ENCODE measurements around the gene PPIC.
A peak's percentile ranks its signal among the peaks of the same experiment; 100 is the strongest.

The PPIC gene

DNA sequence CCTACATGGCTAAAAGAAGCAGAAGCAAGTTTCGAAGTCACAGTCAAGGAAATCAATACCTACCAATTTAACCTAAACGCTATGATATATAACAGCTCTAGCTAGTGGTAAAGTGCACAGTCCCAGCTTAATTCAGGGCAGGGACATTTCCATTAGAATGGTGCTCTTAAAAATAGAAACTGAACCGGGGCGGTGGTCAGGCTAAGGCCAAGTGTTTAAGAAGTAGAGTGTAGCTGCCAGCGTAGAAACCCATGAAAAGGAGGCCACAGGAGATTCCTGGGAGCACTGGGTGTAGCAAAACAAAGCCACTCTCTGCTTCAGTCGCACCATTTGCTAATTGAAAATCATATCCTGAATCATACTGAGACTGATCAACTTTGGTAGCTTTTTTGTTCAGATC is 28.8 kb downstream of the PPIC start:
- TF ChIP-seq, protein P1, sequence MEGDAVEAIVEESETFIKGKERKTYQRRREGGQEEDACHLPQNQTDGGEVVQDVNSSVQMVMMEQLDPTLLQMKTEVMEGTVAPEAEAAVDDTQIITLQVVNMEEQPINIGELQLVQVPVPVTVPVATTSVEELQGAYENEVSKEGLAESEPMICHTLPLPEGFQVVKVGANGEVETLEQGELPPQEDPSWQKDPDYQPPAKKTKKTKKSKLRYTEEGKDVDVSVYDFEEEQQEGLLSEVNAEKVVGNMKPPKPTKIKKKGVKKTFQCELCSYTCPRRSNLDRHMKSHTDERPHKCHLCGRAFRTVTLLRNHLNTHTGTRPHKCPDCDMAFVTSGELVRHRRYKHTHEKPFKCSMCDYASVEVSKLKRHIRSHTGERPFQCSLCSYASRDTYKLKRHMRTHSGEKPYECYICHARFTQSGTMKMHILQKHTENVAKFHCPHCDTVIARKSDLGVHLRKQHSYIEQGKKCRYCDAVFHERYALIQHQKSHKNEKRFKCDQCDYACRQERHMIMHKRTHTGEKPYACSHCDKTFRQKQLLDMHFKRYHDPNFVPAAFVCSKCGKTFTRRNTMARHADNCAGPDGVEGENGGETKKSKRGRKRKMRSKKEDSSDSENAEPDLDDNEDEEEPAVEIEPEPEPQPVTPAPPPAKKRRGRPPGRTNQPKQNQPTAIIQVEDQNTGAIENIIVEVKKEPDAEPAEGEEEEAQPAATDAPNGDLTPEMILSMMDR (IDR thresholded peaks at IDR 0.05; ENCODE audit: low read depth, low read length), result no peak
- TF ChIP-seq POLR2A (IDR thresholded peaks at IDR 0.05; ENCODE audit: extremely low read depth, insufficient read length) (no peak), MYC (IDR thresholded peaks at IDR 0.05; ENCODE audit: low read depth, low read length) (no peak)
- TF ChIP-seq, protein P2, sequence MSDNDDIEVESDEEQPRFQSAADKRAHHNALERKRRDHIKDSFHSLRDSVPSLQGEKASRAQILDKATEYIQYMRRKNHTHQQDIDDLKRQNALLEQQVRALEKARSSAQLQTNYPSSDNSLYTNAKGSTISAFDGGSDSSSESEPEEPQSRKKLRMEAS (IDR thresholded peaks at IDR 0.05; ENCODE audit: low read depth, low read length), result no peak

DNA sequence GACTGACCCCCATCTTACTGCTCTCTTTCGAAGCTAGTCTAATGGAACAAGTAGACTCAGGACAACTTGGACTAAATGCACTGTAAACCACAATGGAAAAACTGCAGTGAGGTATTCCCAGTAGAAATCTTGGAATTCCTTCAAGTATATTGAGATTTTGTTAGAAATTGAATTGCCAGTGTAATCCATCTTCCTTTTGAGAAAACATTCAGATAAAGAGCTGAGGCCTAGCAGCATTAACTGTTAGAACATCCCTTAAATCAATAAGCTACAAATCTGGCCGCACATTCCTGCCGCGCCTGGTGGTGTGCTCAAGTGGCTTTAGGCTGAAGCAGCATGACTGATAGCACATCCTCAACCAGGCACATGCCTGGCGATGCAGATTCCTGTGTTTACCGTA is 29.3 kb downstream of the PPIC start:
- no peak for DNase-seq (ENCODE audit: low read depth)
- TF ChIP-seq, protein P2 (IDR thresholded peaks at IDR 0.05; ENCODE audit: low read depth, low read length), result no peak
- no peak for TF ChIP-seq MYC (IDR thresholded peaks at IDR 0.05; ENCODE audit: low read depth, low read length)
- no peak for TF ChIP-seq POLR2A (IDR thresholded peaks at IDR 0.05; ENCODE audit: extremely low read depth, insufficient read length)
- TF ChIP-seq, protein P1 (IDR thresholded peaks at IDR 0.05; ENCODE audit: low read depth, low read length), result no peak
- no peak overlapping the region for H3K4me3 ChIP-seq (ENCODE audit: low read depth, low read length)

More for the DNA sequence above, 28.8 kb downstream of the PPIC start:
- DNase-seq (ENCODE audit: low read depth), result no peak
- no peak overlapping the region for H3K4me3 ChIP-seq (ENCODE audit: low read depth, low read length)

DNA sequence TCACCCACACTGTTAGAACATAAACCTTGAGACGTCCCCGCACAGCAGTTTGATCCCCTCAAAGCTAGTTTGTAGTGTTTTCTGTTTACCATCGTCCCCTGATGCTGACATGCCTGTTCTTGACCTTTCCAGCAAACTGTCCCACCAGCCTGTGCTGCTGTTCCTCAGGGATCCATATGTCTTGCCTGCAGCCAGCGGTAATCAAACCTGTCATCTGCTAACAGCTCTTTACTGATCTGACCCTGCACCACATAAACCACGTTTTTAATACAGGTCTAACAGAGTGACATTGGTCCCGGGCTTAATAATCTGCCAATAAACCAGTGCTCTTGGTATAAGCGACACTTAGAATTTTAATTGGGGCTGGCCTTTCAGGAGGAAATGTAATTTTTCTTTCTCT is 34.7 kb downstream of the PPIC start:
- no peak overlapping the region for H3K4me3 ChIP-seq (ENCODE audit: low read depth, low read length)
- TF ChIP-seq MYC (IDR thresholded peaks at IDR 0.05; ENCODE audit: low read depth, low read length), result no peak
- TF ChIP-seq POLR2A (IDR thresholded peaks at IDR 0.05; ENCODE audit: extremely low read depth, insufficient read length), result no peak
- TF ChIP-seq, protein P1 (IDR thresholded peaks at IDR 0.05; ENCODE audit: low read depth, low read length), result no peak
- TF ChIP-seq, protein P2 (IDR thresholded peaks at IDR 0.05; ENCODE audit: low read depth, low read length), result no peak

DNA sequence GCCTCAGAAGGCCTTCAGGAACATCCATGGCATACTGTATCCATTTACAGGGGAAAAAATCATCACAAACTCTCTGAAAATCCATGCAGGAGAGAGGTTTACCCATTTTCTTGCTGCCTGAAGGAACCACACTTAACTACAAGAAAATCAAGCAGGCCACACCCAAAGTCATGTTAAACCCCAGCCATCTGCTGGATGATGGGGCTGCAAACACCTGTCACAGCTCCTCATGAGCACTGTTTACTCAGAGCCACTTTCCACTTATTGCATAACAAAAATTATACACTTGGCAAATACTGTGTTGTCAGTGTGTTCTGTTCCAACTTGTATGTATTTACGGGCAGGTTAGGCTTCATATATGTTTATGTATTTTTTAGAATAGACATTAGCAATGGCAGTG is 35.8 kb downstream of the PPIC start:
- H3K4me3 ChIP-seq (ENCODE audit: low read depth, low read length), result no peak overlapping the region
- TF ChIP-seq, protein P2 (IDR thresholded peaks at IDR 0.05; ENCODE audit: low read depth, low read length), result no peak
- no peak for TF ChIP-seq POLR2A (IDR thresholded peaks at IDR 0.05; ENCODE audit: extremely low read depth, insufficient read length)
- no peak for TF ChIP-seq MYC (IDR thresholded peaks at IDR 0.05; ENCODE audit: low read depth, low read length)
- TF ChIP-seq, protein P1 (IDR thresholded peaks at IDR 0.05; ENCODE audit: low read depth, low read length), result no peak
- no peak for DNase-seq (ENCODE audit: low read depth)

More for the DNA sequence above, 34.7 kb downstream of the PPIC start:
- DNase-seq (ENCODE audit: low read depth), result no peak

DNA sequence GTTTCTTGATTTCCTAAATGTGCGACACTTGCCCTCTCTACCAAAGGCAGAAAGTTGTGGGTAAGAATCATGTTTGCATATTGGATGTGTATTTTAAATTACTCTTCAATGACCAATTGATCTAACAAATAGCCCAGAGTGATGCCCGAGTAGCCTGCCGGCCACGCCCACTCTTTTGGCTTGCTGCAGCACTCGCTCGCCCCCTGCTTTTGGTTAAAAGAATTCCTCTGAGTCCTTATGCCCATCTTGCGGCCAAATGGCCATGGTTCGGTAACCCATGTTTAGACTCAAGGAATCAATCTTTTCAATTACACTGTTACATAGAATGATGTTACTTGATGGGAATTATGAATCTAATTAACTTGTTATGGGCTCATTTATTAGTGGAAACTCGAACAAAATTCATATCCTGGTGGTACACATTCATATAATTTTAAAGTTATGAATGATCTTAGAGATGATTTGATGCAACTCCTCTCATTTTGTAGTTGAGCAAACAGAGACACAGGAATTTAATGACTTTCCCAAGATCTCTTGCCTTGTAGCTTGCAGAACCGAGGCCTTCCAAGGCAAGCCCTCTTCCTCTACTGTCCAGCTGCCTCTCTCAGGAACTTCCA is 36.5 kb downstream of the PPIC start:
- TF ChIP-seq, protein P1 (IDR thresholded peaks at IDR 0.05; ENCODE audit: low read depth, low read length), result peak; percentile 49
- no peak for TF ChIP-seq POLR2A (IDR thresholded peaks at IDR 0.05; ENCODE audit: extremely low read depth, insufficient read length)

DNA sequence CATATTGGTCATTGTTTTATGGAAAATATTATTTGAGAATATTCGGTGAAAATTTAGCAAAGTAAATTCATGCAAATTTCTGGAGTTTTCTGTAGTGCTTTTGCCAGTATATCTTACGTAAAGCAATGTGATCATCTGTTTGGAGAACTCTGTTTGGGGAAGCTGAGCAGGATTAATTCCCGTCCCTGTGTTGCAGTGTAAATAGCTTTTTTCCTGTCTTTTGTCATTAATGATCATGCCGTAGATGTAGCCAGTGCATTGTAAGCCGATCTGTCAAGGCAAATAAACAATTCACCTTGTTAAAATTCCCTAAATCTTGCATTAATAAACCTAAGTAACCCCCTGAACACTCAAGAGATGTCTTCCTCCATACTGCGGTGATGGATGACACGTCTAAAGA is 39.2 kb downstream of the PPIC start:
- TF ChIP-seq, protein P1 (IDR thresholded peaks at IDR 0.05; ENCODE audit: low read depth, low read length), result no peak
- TF ChIP-seq POLR2A (IDR thresholded peaks at IDR 0.05; ENCODE audit: extremely low read depth, insufficient read length) (no peak), MYC (IDR thresholded peaks at IDR 0.05; ENCODE audit: low read depth, low read length) (no peak)
- TF ChIP-seq, protein P2 (IDR thresholded peaks at IDR 0.05; ENCODE audit: low read depth, low read length), result no peak
- H3K4me3 ChIP-seq (ENCODE audit: low read depth, low read length), result no peak overlapping the region
- DNase-seq (ENCODE audit: low read depth), result no peak

More for the DNA sequence above, 36.5 kb downstream of the PPIC start:
- peak; percentile 56 for DNase-seq (ENCODE audit: low read depth)
- H3K4me3 ChIP-seq (ENCODE audit: low read depth, low read length), result no peak overlapping the region

Data from NB4 (cell line).